SK-N-SH (cell line): ENCODE measurements around the gene PXN. TPM values are rescaled to one million over a fixed set of nuclear protein-coding genes. Genes with fewer than 3 reads are reported as not detected.
A peak's percentile ranks its signal among the peaks of the same experiment; 100 is the strongest.

ENCODE experiments used
- CTCF ChIA-PET: fragments of 300-600, 350-600 bp; formaldehyde crosslinking; extraction: SDS; loops from one replicate; lab custom pipeline; 2021; lab: Yijun Ruan, JAX
- POLR2A ChIA-PET: fragments of 350-600 bp; sonication (Branson Sonifier 250); formaldehyde crosslinking; extraction: SDS; loops from one replicate; lab custom pipeline; 2020; ENCODE audit warnings: antibody characterized with exemption, inconsistent platforms; lab: Yijun Ruan, JAX
- DNase-seq: peaks from one replicate; pipeline ENCODE4 v3.0.0; 2012
- H2AFZ ChIP-seq: fragments of 200-600 bp; sonication (generic); 2 replicates; pipeline ENCODE4 v1.8.1; 2016; ENCODE audit warnings: antibody characterized with exemption, mild to moderate bottlenecking, low read depth
- H3F3A ChIP-seq: fragments of 200-600 bp; sonication (generic); replicated peaks from 2 replicates; pipeline ENCODE3; 2016; ENCODE audit warnings: antibody characterized with exemption, mild to moderate bottlenecking; ENCODE audit not compliant: insufficient read depth
- H3K27ac ChIP-seq, 2 experiments: fragments of 200-500 bp in 1 of 2; fragments of 200-600 bp in 1 of 2; sonication (Bioruptor generic) in 1 of 2; sonication (generic), shearing (Covaris generic) in 1 of 2; 2 replicates each; pipeline versions ENCODE4 v1.5.1 to v1.6.1; 2014 to 2016; ENCODE audit warnings: low read depth in 2 of 2, inconsistent platforms in 1 of 2, low read length in 1 of 2, mild to moderate bottlenecking in 1 of 2, mixed read lengths in 1 of 2
- H3K27me3 ChIP-seq: fragments of 200-600 bp; sonication (generic), shearing (Covaris generic); 2 replicates; pipeline ENCODE4 v1.6.1; 2016; ENCODE audit warnings: mixed run types; ENCODE audit not compliant: insufficient read depth
- H3K36me3 ChIP-seq, 2 experiments: fragments of 200-500 bp in 1 of 2; fragments of 200-600 bp in 1 of 2; sonication (Bioruptor generic) in 1 of 2; sonication (generic) in 1 of 2; replicated peaks in 1 of 2; 2 replicates each; pipeline versions ENCODE3 to v1.5.1; 2014 to 2016; ENCODE audit warnings: low read length in 1 of 2, mild to moderate bottlenecking in 1 of 2; ENCODE audit not compliant: insufficient read depth in 2 of 2, control insufficient read depth in 1 of 2
- H3K4me1 ChIP-seq, 2 experiments: fragments of 200-500 bp in 1 of 2; fragments of 200-600 bp in 1 of 2; sonication (Bioruptor generic) in 1 of 2; sonication (generic), shearing (Covaris generic) in 1 of 2; 2 replicates each; pipeline versions ENCODE4 v1.5.1 to v1.6.1; 2014 to 2016; ENCODE audit warnings: low read depth in 1 of 2, low read length in 1 of 2, mixed run types in 1 of 2; ENCODE audit not compliant: insufficient read depth in 2 of 2, control insufficient read depth in 1 of 2
- H3K4me2 ChIP-seq: fragments of 200-600 bp; sonication (generic), shearing (Covaris generic); 2 replicates; pipeline ENCODE4 v1.6.1; 2017; ENCODE audit warnings: mixed run types
- H3K4me3 ChIP-seq, 2 experiments: fragments of 200-500 bp in 1 of 2; fragments of 200-600 bp in 1 of 2; sonication (Bioruptor generic) in 1 of 2; sonication (generic), shearing (Covaris generic) in 1 of 2; 2 replicates each; pipeline versions ENCODE4 v1.5.1 to v1.8.1; 2014 to 2016; ENCODE audit warnings: low read depth in 2 of 2, inconsistent platforms in 1 of 2, low read length in 1 of 2, mild to moderate bottlenecking in 1 of 2, mixed read lengths in 1 of 2, moderate library complexity in 1 of 2
- H3K79me2 ChIP-seq: fragments of 200-600 bp; sonication (generic); 2 replicates; pipeline ENCODE4 v1.8.1; 2017; ENCODE audit warnings: mild to moderate bottlenecking; ENCODE audit not compliant: insufficient read depth
- H3K9ac ChIP-seq: fragments of 200-600 bp; sonication (generic); 2 replicates; pipeline ENCODE4 v1.6.1; 2017; ENCODE audit warnings: mixed run types
- H3K9me2 ChIP-seq: fragments of 200-600 bp; sonication (generic); 2 replicates; pipeline ENCODE4 v1.6.1; 2017; ENCODE audit warnings: mixed run types
- H3K9me3 ChIP-seq: fragments of 200-600 bp; sonication (generic); 2 replicates; pipeline ENCODE4 v1.6.1; 2017; ENCODE audit warnings: mixed run types, mild to moderate bottlenecking, moderate library complexity
- H4K20me1 ChIP-seq: fragments of 200-600 bp; sonication (generic); 2 replicates; pipeline ENCODE4 v1.6.1; 2017; ENCODE audit warnings: mild to moderate bottlenecking, mixed run types; ENCODE audit not compliant: insufficient read depth
- CTCF ChIP-seq: fragments of 200-600 bp; sonication (generic); IDR thresholded peaks from 2 replicates; pipeline ENCODE4 v1.6.1; 2017; ENCODE audit warnings: antibody characterized with exemption, mild to moderate bottlenecking, moderate library complexity
- ELF1 ChIP-seq: IDR thresholded peaks from 2 replicates; pipeline ENCODE4 v1.4.0; 2012
- EP300 ChIP-seq, 2 experiments: IDR thresholded peaks; 2 replicates each; pipeline versions ENCODE4 v1.4.0 to v1.6.1; 2012; ENCODE audit warnings: borderline replicate concordance in 1 of 2, low read depth in 1 of 2, low read length in 1 of 2
- EZH2phosphoT487 ChIP-seq: fragments of 200-600 bp; sonication (generic); IDR thresholded peaks from 2 replicates; pipeline ENCODE4 v1.6.1; 2017; ENCODE audit warnings: low read depth, mixed run types, mild to moderate bottlenecking, antibody characterized with exemption, moderate library complexity, borderline replicate concordance
- GATA2 ChIP-seq: sonication (generic); formaldehyde crosslinking; IDR thresholded peaks from 2 replicates; pipeline ENCODE4 v1.5.0; 2020; ENCODE audit warnings: mild to moderate bottlenecking, missing genetic modification reagents
- IRF3 ChIP-seq: fragments of 150-350 bp; IDR thresholded peaks from 2 replicates; pipeline ENCODE4 v1.6.1; 2016; ENCODE audit warnings: mild to moderate bottlenecking, low read depth, low read length
- MAX ChIP-seq: IDR thresholded peaks from 2 replicates; pipeline ENCODE4 v1.4.0; 2012; ENCODE audit warnings: low read depth
- NRF1 ChIP-seq: IDR thresholded peaks from 2 replicates; pipeline ENCODE4 v1.6.1; 2012; ENCODE audit warnings: low read depth, mild to moderate bottlenecking, low read length
- RFX5 ChIP-seq: IDR thresholded peaks from 2 replicates; pipeline ENCODE4 v1.6.1; 2012; ENCODE audit warnings: mild to moderate bottlenecking, improper control_type of control experiment, low read length
- RXRA ChIP-seq: IDR thresholded peaks from 2 replicates; pipeline ENCODE4 v1.4.0; 2012; ENCODE audit warnings: low read depth, mild to moderate bottlenecking, borderline replicate concordance
- SMC3 ChIP-seq: IDR thresholded peaks from 2 replicates; pipeline ENCODE4 v1.6.1; 2012; ENCODE audit warnings: low read depth, low read length, improper control_type of control experiment
- YY1 ChIP-seq: IDR thresholded peaks from 2 replicates; pipeline ENCODE4 v1.4.0; 2012; ENCODE audit warnings: low read depth, mild to moderate bottlenecking
- ZBTB33 ChIP-seq: IDR thresholded peaks from 2 replicates; pipeline ENCODE4 v1.4.0; 2012; ENCODE audit warnings: low read depth, borderline replicate concordance
- WGBS: methylation state at CpG from one replicate; pipeline ENCODE4 v1.1.6; 2017; ENCODE audit warnings: low lambda C conversion rate; 5-methylcytosine and 5-hydroxymethylcytosine counted together
- polyA plus RNA-seq, 3 experiments: library from polyadenylated mRNA; depleted of rRNA; stranded (reverse); fragments of >200 nt; gene quantifications; 2 replicates each; pipeline ENCODE4 v1.2.3, GENCODE V29; 2012

Gene PXN
- polyA plus RNA-seq, 1 of the 3 experiments (the other 2 are of a cell fraction) = 89.0 TPM

- POLR2A ChIA-PET = interaction anchor here (0.7 to 8.7 kb wide), 5 partner anchors 24 to 67 kb away, joined by 3 to 108 read pairs (median 22); partner anchors contain the start of genes PXN, RNU4-1, RNU4-2 and RPLP0
- TF ChIP-seq EZH2phosphoT487 (no peak), ELF1 (no peak), SMC3 (no peak), RXRA (no peak), CTCF (no peak), MAX (no peak), ZBTB33 (no peak), GATA2 (CRISPR knock-in tag) (no peak), YY1 (no peak), IRF3 (no peak), RFX5 (no peak), NRF1 (no peak), EP300 (IDR thresholded peaks at IDR 0.05; ENCODE audit: borderline replicate concordance in 1 of 2, low read depth in 1 of 2, low read length in 1 of 2) (no peak)
- WGBS = 72% methylated on average over 3 of the region's 3 CpGs
- peaks cover 45% of the 10 kb centered on the region for H3F3A ChIP-seq
- no peak overlapping the region for H2AFZ ChIP-seq
- no peak for DNase-seq
- no peak overlapping the region for H3K9ac ChIP-seq
- H3K27me3 ChIP-seq = no peaks in the 10 kb centered on the region
- CTCF ChIA-PET = interaction anchor here (0.6 to 18.6 kb wide), 27 partner anchors 10 to 282 kb away, joined by 3 to 618 read pairs (median 8); partner anchors contain the start of genes PLA2G1B, PXN, RAB35 and RNU4-1
- peaks cover 19 to 23% of the 10 kb centered on the region in 2 experiments for H3K36me3 ChIP-seq
- no peaks in the 10 kb centered on the region for H3K9me2 ChIP-seq
- H3K79me2 ChIP-seq = peaks cover 88% of the 10 kb centered on the region
- H4K20me1 ChIP-seq = peaks cover 22% of the 10 kb centered on the region
- H3K9me3 ChIP-seq = no peaks in the 10 kb centered on the region
- peak overlapping the region; percentile 91 for H3K4me2 ChIP-seq
- peak overlapping the region in 1 of 2 experiments; percentile 10; a peak in 1 of 4 replicates for H3K27ac ChIP-seq
- H3K4me3 ChIP-seq = 0 out of 4 replicates have a peak overlapping the region, but pooled peaks of 1 of the 2 experiments have one; percentile 44
- peaks cover 58 to 69% of the 10 kb centered on the region in 2 experiments for H3K4me1 ChIP-seq
Measured at GRCh38 chr12:120228041-120228290, 37.6 kb downstream of the PXN start.
